Measurements from ENCODE around the gene KCNC1.

Gene KCNC1

GRCh38 chr11:17738151-17738973 lies 3.8 kb downstream of the KCNC1 start:
- DNase-seq, result no peak

- DNase-seq, result no peak
Measured at GRCh38 chr11:17739945-17740338, 5.4 kb downstream of the KCNC1 start.

- no peak for DNase-seq
Measured at GRCh38 chr11:17740649-17741235, 6.2 kb downstream of the KCNC1 start.

- no peak for DNase-seq
Measured at GRCh38 chr11:17741487-17741886, 6.9 kb downstream of the KCNC1 start.

DNA sequence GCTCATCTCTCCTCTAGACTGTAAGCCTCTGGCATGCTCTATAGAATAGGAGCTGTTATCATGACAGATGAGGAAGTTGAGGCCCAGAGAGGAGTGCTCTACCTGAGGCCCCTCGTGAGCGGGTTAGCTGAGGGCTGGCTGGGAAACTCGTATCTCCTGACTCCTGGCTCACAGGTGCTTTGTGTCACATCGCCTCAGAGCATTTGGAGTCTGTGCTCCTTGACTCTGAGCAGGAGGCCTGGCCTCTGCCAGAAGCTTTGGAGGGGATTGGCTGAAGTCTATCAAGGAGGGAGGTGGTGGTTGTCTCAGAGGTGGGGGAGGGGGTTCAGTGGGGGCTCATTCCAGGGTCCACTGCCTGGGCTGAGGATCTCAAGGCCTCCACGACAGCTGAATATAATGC lies 7.4 kb downstream of the KCNC1 start:
- DNase-seq, result no peak

GRCh38 chr11:17743026-17743807 lies 8.6 kb downstream of the KCNC1 start:
- DNase-seq, result no peak

DNA sequence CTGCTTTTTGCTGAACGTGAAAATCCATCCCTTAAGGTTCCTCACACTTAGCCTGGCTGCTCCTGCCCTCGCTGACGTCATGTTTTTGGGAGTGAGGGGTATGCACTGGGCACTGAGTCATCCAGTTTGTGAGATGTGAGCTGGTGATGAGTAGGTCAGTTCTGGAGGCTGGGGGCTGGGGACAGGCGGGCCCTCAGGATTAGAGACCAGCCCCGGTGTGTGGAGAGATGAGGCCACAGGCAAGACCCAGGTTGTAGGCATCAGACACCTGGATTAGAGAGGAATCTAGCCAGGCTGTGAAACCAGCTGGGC lies 9.2 kb downstream of the KCNC1 start:
- no peak for DNase-seq

DNA sequence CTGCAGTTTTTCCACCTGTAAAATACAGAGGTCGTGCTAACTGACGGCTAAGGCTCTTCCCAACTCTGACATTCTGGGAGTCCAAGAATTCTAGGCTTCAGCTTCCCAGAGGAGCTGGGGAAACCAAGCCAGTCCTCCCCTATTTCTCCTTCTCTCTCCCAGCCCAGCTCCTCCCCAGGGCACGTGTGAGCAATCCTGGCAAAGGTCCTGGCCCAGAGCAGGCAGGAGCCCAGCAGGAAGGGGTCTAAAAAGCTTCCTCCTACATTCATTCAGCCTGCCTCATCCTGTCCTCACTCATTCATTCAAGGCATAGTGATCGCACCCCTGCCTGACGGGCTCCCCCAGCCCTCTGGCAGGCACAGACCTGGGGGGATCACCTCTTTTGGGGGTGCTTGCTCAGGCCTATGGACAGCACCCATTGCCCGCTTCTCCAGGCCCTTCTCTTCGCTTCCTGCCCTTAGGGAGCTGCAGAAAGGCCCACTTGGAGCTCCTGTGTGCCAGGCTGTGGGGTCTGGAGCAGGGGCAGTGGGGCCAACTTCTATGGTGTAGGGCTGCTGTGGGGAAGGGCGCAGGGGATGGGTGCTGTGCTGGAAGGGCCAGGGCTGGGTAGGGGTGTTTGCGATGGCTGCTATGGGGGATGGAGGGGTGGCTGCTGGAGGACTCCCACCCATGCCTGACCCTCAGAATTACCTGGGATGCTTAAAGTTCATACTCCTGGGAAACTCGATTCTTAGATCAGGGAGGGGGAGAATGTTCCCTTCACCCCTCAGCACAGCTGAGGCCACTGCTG lies 9.8 kb downstream of the KCNC1 start:
- DNase-seq, result no peak

- no peak for DNase-seq
Measured at GRCh38 chr11:17745023-17745772, 10.6 kb downstream of the KCNC1 start.

- no peak for DNase-seq
Measured at GRCh38 chr11:17746096-17746495, 11.5 kb downstream of the KCNC1 start.

DNA sequence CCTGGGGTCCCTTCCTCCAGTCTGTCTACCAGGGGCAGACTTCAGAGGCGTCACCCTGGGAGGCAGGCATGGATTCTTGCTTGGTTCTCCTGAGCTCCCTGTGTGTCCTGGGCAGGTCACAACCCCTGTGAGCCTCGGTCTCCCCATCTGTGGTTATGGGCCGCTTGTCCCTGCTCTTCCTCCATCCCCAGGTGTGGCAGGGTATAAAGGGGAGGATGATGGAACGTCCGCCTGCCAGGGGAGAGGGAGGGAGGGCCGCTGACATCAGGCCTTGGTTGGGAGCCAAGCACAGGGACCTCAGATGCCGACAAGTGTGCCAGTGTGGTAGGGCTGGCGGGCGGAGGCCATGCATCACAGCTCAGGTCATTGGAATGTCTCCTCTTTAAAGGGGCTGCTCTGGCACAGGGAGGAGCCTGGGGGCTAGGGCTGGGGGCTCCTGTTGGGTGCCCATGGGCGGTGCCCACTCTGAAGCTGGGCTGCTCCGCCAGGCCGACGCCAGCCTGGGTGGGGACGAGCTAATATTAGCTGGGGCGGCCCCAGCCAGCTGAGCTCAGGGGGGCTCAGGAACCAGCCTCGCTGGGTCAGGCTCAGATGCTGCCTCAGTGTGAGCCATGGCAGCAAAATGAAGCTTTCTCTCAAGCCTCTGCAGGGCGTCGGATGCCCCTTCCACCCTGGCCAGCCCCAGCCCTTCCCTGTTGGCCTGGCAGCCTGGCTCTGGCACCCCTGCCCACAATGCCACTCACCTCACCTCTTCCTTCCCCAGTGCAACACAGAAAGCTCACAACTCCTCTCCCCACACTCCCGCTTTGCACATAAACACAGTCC lies 12.8 kb downstream of the KCNC1 start:
- no peak for DNase-seq

- no peak for DNase-seq
Measured at GRCh38 chr11:17748044-17748443, 13.5 kb downstream of the KCNC1 start.

GRCh38 chr11:17748761-17749721 lies 14.5 kb downstream of the KCNC1 start:
- DNase-seq, result no peak

GRCh38 chr11:17750013-17750800 lies 15.6 kb downstream of the KCNC1 start:
- DNase-seq, result no peak

DNA sequence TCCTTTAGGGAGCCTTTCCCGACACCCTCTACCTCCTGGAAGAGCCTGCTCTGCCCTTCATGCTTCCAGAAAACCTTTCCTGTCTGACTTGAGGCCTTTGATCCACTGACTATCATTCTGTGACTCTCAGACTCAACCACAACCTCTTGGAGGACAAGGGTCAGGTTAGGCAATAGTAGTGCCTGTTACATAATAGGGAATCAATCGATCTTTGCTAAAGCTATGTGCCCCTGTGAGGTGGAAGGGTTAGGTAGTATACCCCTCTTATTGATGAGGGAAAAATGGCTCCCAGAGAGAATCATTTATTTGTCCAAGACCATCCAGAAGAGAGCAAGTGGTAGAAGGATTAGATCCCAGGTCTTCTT lies 16.2 kb downstream of the KCNC1 start:
- DNase-seq, result no peak

DNA sequence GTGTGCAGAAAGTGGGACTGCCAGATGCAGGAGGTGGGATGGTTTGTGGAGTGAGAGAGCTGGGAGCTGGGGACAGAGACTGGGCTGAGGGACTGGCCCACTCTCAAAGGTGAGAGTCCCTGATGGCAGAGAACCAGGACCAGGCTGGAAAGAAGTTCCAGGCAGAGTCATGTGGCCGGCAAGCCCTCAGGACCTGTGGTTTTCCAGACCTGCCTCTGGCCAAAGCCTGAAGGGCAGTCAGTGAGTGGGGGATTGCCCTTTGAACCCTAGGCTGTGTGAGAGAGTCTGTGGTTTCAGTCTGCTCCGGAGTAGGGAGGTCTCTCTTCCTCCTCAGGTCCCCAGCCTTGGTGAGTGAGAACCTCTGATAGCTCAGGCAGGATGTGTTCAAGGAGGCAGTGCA lies 17.0 kb downstream of the KCNC1 start:
- no peak for DNase-seq

DNA sequence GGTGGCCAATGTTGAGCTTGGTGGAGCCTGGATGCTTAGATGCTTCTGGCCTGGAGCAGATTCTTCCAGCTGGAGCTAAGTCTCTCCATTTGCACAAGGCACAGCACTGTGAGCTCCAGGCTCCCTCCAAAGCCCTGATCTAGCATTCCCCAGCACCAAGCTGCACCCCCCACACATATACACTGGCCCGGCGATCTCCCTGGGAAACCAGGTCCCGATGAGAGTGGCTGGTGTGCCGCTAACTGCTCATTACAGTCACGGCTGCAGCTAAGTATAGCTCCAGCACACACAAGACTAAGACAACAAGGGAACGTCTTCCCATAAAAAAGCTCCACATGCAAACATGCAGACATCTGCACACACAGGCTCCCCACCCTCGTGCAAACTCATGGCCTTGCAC lies 17.6 kb downstream of the KCNC1 start:
- no peak for DNase-seq

GRCh38 chr11:17753153-17753552 lies 18.6 kb downstream of the KCNC1 start:
- DNase-seq, result no peak

- no peak for DNase-seq
Measured at GRCh38 chr11:17753641-17754040, 19.1 kb downstream of the KCNC1 start.

DNA sequence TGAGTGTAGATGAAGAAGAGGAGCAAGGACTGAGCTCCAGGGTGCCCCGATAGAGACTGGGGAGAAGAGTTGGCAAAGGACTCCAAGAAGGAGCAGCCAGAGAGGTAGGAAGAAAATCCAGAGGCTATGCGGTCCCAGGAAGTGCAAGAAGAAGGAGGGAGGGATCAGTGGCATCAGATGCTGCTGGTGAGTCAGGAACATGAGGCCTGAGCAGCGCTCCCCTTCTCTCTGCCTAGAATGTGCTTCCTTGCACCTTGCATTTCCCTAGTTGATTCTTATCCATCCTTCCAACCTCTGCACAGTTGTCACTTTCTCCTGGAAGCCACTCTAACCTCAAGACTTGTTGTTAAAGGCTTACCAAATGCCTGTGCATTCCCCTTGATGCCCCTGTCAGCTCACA lies 21.3 kb downstream of the KCNC1 start:
- no peak for DNase-seq

Measured in NCI-H510A treated with DMSO at 0.1 percent for 48 hours (cell line).